Fibroblast of pulmonary artery (primary cell): Measurements from ENCODE around the gene CSNK2A2.

Experiments used
- DNase-seq: peaks from one replicate; pipeline ENCODE4 v3.0.0-alpha.2; 2010; ENCODE audit warnings: low read depth
- H3K4me3 ChIP-seq: replicated peaks from 2 replicates; pipeline ENCODE4 v1.5.1; 2011; ENCODE audit warnings: low read depth, mild to moderate bottlenecking, control low read depth, low read length, moderate library complexity
- TF ChIP-seq, protein P1 (sequence below): IDR thresholded peaks from 2 replicates; pipeline ENCODE4 v1.5.1; 2011; ENCODE audit warnings: mild to moderate bottlenecking, control low read depth, low read length, inconsistent platforms; ENCODE audit errors: missing control alignments

Gene CSNK2A2

DNA sequence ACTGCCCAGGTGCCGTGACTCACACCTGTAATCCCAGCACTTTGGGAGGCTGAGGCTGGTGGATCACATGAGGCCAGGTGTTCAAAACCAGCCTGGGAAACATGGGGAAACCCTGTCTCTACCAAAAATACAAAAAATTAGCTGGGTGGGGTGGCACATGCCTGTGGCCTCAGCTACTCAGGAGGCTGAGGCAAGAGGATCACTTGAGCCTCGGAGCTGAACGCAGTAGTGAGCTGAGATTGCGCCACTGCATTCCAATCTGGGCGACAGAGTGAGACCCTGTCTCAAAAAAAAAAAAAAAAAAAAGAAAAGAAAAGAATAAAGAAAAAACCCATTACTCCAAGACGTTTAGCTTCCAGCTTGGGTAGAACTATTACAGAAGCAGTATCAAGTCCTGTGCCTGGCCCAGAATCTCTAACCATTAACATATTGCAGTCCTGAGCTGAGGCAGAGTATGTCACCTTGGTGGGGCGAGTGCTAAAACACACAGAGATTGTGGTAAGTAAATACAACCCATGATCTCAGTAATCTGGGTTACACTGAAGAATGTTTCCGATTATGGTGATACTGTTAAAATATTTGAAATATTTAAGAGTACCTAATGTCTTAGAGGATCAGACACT lies 45.5 kb downstream of the CSNK2A2 start:
- TF ChIP-seq, protein P1, sequence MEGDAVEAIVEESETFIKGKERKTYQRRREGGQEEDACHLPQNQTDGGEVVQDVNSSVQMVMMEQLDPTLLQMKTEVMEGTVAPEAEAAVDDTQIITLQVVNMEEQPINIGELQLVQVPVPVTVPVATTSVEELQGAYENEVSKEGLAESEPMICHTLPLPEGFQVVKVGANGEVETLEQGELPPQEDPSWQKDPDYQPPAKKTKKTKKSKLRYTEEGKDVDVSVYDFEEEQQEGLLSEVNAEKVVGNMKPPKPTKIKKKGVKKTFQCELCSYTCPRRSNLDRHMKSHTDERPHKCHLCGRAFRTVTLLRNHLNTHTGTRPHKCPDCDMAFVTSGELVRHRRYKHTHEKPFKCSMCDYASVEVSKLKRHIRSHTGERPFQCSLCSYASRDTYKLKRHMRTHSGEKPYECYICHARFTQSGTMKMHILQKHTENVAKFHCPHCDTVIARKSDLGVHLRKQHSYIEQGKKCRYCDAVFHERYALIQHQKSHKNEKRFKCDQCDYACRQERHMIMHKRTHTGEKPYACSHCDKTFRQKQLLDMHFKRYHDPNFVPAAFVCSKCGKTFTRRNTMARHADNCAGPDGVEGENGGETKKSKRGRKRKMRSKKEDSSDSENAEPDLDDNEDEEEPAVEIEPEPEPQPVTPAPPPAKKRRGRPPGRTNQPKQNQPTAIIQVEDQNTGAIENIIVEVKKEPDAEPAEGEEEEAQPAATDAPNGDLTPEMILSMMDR, result no peak
- no peak overlapping the region for H3K4me3 ChIP-seq
- no peak for DNase-seq

DNA sequence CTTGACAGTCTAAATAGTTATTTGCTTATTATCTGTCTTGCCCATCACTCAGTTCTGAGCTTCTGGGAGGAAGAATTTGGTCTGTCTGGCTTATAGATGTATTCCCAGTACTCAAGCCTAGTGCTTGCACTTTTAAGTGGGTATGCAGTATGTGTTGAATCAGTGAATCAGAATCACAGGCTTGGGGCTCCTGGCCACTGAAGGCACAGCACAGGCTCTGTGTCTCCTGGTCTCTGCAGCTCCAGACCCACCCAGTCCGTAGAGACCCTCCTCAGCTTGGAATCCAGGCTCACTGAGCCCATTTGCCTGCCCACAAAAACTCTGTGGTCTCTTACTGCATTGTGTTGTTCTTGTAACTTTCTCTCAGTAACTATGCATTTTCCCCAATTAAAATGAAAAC lies 49.4 kb downstream of the CSNK2A2 start:
- no peak for DNase-seq
- no peak overlapping the region for H3K4me3 ChIP-seq
- TF ChIP-seq, protein P1, result no peak

DNA sequence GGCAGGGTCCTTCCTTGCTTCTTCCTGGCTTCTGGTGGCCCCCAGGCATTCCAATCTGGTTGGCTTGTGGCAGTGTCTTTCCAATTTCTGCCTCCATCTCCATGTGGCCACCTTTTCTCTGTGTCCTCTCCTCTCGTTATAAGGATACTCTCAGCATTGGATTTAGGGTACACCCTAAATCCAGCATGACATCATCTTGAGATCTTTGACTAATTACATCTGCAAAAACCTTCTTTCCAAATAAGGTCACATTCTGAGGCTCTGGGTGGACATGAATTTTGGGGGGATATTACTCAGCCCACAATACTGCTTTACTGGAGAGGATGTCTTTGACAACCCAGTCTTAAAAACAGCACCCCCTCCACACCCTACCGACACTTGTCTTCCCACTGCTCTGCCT lies 49.8 kb downstream of the CSNK2A2 start:
- DNase-seq, result no peak
- no peak overlapping the region for H3K4me3 ChIP-seq
- TF ChIP-seq, protein P1, result no peak

DNA sequence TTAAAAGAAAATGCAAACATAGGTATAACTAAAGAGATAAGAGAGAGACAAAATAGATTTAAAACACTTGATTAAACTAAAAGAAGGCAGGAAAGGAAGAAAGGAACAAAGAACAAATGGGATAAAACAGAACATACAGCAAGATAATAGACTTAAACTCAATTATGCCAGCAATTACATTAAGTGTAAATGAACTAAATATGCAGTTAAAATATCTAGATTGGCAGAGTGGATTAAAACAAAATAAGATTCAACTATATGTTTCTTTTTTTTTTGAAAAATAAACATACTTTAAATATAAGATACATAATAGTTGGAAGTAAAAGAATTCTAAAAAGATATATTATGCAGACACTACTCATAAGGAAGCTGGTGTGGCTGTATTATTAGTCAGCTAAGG lies 59.1 kb downstream of the CSNK2A2 start:
- H3K4me3 ChIP-seq, result no peak overlapping the region
- TF ChIP-seq, protein P1, result no peak

DNA sequence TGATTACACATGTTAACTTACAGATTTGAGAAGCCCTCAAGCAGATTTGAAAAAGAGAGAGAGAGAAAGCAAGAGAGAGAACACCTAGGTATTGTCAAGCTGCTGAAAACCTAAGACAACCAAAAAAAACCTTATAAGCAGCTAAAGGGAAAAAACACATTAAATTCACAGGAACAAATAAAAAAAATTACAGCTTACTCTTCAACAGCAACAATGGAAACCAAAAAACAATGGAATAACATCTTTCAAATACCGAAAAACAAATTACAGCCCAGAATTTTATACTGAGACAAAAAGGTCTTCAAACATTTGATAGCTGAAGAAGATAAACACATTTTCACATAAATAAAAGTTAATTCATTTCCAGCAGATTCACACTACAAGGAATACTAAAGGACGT lies 60.3 kb downstream of the CSNK2A2 start:
- TF ChIP-seq, protein P1, result no peak
- no peak for DNase-seq
- H3K4me3 ChIP-seq, result no peak overlapping the region

More for the DNA sequence above, 59.1 kb downstream of the CSNK2A2 start:
- DNase-seq, result no peak

DNA sequence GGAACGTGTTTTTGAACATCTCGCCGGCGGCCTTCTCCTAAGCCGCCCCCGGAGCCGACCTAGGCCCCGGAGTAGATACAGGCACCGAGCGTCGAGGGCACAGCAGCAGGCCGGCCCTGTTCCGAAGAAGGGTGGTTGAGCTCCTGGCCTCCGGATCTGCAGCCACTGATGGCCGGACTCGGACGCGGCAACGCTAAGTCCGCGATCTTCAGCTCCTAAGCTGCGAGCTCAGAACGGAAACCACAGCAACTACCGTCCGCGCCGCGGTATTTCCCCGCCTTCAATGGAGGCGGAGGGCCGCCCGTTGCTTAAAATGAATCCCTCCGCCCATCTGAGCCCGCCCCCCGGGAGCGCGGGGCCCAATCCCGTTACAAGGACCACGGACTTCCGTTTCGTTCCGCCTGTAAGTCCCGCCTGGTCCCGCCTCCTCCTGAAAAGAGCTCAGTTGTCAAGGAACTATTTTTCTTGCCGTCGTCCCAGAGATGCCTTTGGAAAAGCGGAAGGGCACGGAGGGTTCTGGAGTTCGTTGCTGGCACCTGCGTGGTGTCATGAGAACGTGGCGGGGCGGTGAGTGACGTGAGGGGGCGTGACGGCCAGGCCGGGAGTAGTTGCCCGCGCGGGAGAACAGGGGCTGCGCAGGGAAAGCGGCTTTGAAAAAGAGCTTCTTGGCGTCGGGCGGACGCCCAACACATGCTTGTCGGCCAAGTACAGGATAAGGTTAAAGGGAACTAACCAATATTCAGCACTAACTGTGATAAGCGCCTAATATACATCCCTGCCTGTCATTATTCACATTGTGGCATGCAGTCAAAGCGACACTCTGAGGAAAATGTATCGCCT lies 68.6 kb downstream of the CSNK2A2 start, which contains the start of gene CFAP20:
TSS of gene CFAP20 (minus strand) at position 285 of the 840 bp plus-strand sequence. CDS start at position 19, 266 bp downstream.
- TF ChIP-seq, protein P1, result no peak
- peak; percentile 100 for DNase-seq
- peak within 1 kb of the TSS; percentile 91 for H3K4me3 ChIP-seq

DNA sequence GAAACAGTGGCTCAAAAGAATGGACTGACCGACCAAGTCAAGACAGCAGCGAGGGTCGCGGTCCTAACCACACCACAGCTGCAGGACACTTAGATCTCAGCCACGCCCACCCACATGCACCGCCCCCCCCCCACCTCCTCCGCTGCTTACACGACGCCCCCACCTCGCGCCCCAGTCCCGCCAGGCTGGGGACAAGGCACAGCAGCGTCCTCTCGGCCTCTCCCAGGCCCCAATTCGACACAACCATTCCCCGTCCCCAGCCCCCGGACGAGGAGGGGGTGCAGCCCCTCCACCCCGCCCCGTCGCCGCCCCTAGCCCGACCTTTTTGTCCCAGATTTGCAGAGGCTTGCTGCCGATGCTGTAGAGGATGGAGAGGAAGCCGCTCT lies 69.2 kb downstream of the CSNK2A2 start:
- peak overlapping the region; percentile 91 for H3K4me3 ChIP-seq
- DNase-seq, result no peak
- TF ChIP-seq, protein P1, result no peak
